SK-N-SH (cell line): ENCODE measurements around the gene NT5C1A. TPM values are rescaled to one million over a fixed set of nuclear protein-coding genes. Genes with fewer than 3 reads are reported as not detected.

Source experiments
- CTCF ChIA-PET: fragments of 300-600, 350-600 bp; formaldehyde crosslinking; extraction: SDS; loops from one replicate; lab custom pipeline; 2021; lab: Yijun Ruan, JAX
- POLR2A ChIA-PET: fragments of 350-600 bp; sonication (Branson Sonifier 250); formaldehyde crosslinking; extraction: SDS; loops from one replicate; lab custom pipeline; 2020; ENCODE audit warnings: antibody characterized with exemption, inconsistent platforms; lab: Yijun Ruan, JAX
- DNase-seq: peaks from one replicate; pipeline ENCODE4 v3.0.0; 2012
- H2AFZ ChIP-seq: fragments of 200-600 bp; sonication (generic); 2 replicates; pipeline ENCODE4 v1.8.1; 2016; ENCODE audit warnings: antibody characterized with exemption, mild to moderate bottlenecking, low read depth
- H3F3A ChIP-seq: fragments of 200-600 bp; sonication (generic); replicated peaks from 2 replicates; pipeline ENCODE3; 2016; ENCODE audit warnings: antibody characterized with exemption, mild to moderate bottlenecking; ENCODE audit not compliant: insufficient read depth
- H3K27ac ChIP-seq, 2 experiments: fragments of 200-500 bp in 1 of 2; fragments of 200-600 bp in 1 of 2; sonication (Bioruptor generic) in 1 of 2; sonication (generic), shearing (Covaris generic) in 1 of 2; 2 replicates each; pipeline versions ENCODE4 v1.5.1 to v1.6.1; 2014 to 2016; ENCODE audit warnings: low read depth in 2 of 2, inconsistent platforms in 1 of 2, low read length in 1 of 2, mild to moderate bottlenecking in 1 of 2, mixed read lengths in 1 of 2
- H3K27me3 ChIP-seq: fragments of 200-600 bp; sonication (generic), shearing (Covaris generic); 2 replicates; pipeline ENCODE4 v1.6.1; 2016; ENCODE audit warnings: mixed run types; ENCODE audit not compliant: insufficient read depth
- H3K36me3 ChIP-seq, 2 experiments: fragments of 200-500 bp in 1 of 2; fragments of 200-600 bp in 1 of 2; sonication (Bioruptor generic) in 1 of 2; sonication (generic) in 1 of 2; replicated peaks in 1 of 2; 2 replicates each; pipeline versions ENCODE3 to v1.5.1; 2014 to 2016; ENCODE audit warnings: low read length in 1 of 2, mild to moderate bottlenecking in 1 of 2; ENCODE audit not compliant: insufficient read depth in 2 of 2, control insufficient read depth in 1 of 2
- H3K4me1 ChIP-seq, 2 experiments: fragments of 200-500 bp in 1 of 2; fragments of 200-600 bp in 1 of 2; sonication (Bioruptor generic) in 1 of 2; sonication (generic), shearing (Covaris generic) in 1 of 2; 2 replicates each; pipeline versions ENCODE4 v1.5.1 to v1.6.1; 2014 to 2016; ENCODE audit warnings: low read depth in 1 of 2, low read length in 1 of 2, mixed run types in 1 of 2; ENCODE audit not compliant: insufficient read depth in 2 of 2, control insufficient read depth in 1 of 2
- H3K4me2 ChIP-seq: fragments of 200-600 bp; sonication (generic), shearing (Covaris generic); 2 replicates; pipeline ENCODE4 v1.6.1; 2017; ENCODE audit warnings: mixed run types
- H3K4me3 ChIP-seq, 2 experiments: fragments of 200-500 bp in 1 of 2; fragments of 200-600 bp in 1 of 2; sonication (Bioruptor generic) in 1 of 2; sonication (generic), shearing (Covaris generic) in 1 of 2; 2 replicates each; pipeline versions ENCODE4 v1.5.1 to v1.8.1; 2014 to 2016; ENCODE audit warnings: low read depth in 2 of 2, inconsistent platforms in 1 of 2, low read length in 1 of 2, mild to moderate bottlenecking in 1 of 2, mixed read lengths in 1 of 2, moderate library complexity in 1 of 2
- H3K79me2 ChIP-seq: fragments of 200-600 bp; sonication (generic); 2 replicates; pipeline ENCODE4 v1.8.1; 2017; ENCODE audit warnings: mild to moderate bottlenecking; ENCODE audit not compliant: insufficient read depth
- H3K9ac ChIP-seq: fragments of 200-600 bp; sonication (generic); 2 replicates; pipeline ENCODE4 v1.6.1; 2017; ENCODE audit warnings: mixed run types
- H3K9me2 ChIP-seq: fragments of 200-600 bp; sonication (generic); 2 replicates; pipeline ENCODE4 v1.6.1; 2017; ENCODE audit warnings: mixed run types
- H3K9me3 ChIP-seq: fragments of 200-600 bp; sonication (generic); 2 replicates; pipeline ENCODE4 v1.6.1; 2017; ENCODE audit warnings: mixed run types, mild to moderate bottlenecking, moderate library complexity
- H4K20me1 ChIP-seq: fragments of 200-600 bp; sonication (generic); 2 replicates; pipeline ENCODE4 v1.6.1; 2017; ENCODE audit warnings: mild to moderate bottlenecking, mixed run types; ENCODE audit not compliant: insufficient read depth
- CTCF ChIP-seq: fragments of 200-600 bp; sonication (generic); IDR thresholded peaks from 2 replicates; pipeline ENCODE4 v1.6.1; 2017; ENCODE audit warnings: antibody characterized with exemption, mild to moderate bottlenecking, moderate library complexity
- ELF1 ChIP-seq: IDR thresholded peaks from 2 replicates; pipeline ENCODE4 v1.4.0; 2012
- EZH2phosphoT487 ChIP-seq: fragments of 200-600 bp; sonication (generic); IDR thresholded peaks from 2 replicates; pipeline ENCODE4 v1.6.1; 2017; ENCODE audit warnings: low read depth, mixed run types, mild to moderate bottlenecking, antibody characterized with exemption, moderate library complexity, borderline replicate concordance
- FOSL2 ChIP-seq: IDR thresholded peaks from 2 replicates; pipeline ENCODE4 v1.4.0; 2012; ENCODE audit warnings: low read depth, mild to moderate bottlenecking, moderate library complexity, borderline replicate concordance
- FOXJ3 ChIP-seq: sonication (generic); formaldehyde crosslinking; IDR thresholded peaks from 2 replicates; pipeline ENCODE4 v1.5.1; 2020; ENCODE audit warnings: mild to moderate bottlenecking, missing genetic modification reagents
- IRF3 ChIP-seq: fragments of 150-350 bp; IDR thresholded peaks from 2 replicates; pipeline ENCODE4 v1.6.1; 2016; ENCODE audit warnings: mild to moderate bottlenecking, low read depth, low read length
- JUND ChIP-seq: IDR thresholded peaks from 2 replicates; pipeline ENCODE4 v1.4.0; 2012
- MEF2A ChIP-seq: IDR thresholded peaks from 2 replicates; pipeline ENCODE4 v1.4.0; 2012; ENCODE audit warnings: low read depth, borderline replicate concordance
- MXI1 ChIP-seq: IDR thresholded peaks from 2 replicates; pipeline ENCODE4 v1.6.1; 2012; ENCODE audit warnings: mild to moderate bottlenecking, low read depth, low read length, improper control_type of control experiment
- REST ChIP-seq: IDR thresholded peaks from 2 replicates; pipeline ENCODE4 v1.6.1; 2012; ENCODE audit warnings: mild to moderate bottlenecking, low read depth, low read length, moderate library complexity
- RFX5 ChIP-seq: IDR thresholded peaks from 2 replicates; pipeline ENCODE4 v1.6.1; 2012; ENCODE audit warnings: mild to moderate bottlenecking, improper control_type of control experiment, low read length
- RXRA ChIP-seq: IDR thresholded peaks from 2 replicates; pipeline ENCODE4 v1.4.0; 2012; ENCODE audit warnings: low read depth, mild to moderate bottlenecking, borderline replicate concordance
- SIN3A ChIP-seq: IDR thresholded peaks from 2 replicates; pipeline ENCODE4 v1.6.1; 2012; ENCODE audit warnings: low read depth, mild to moderate bottlenecking, low read length, moderate library complexity, borderline replicate concordance
- SMC3 ChIP-seq: IDR thresholded peaks from 2 replicates; pipeline ENCODE4 v1.6.1; 2012; ENCODE audit warnings: low read depth, low read length, improper control_type of control experiment
- TEAD4 ChIP-seq: IDR thresholded peaks from 2 replicates; pipeline ENCODE4 v1.4.0; 2012; ENCODE audit warnings: mild to moderate bottlenecking, borderline replicate concordance; ENCODE audit not compliant: insufficient read depth
- USF2 ChIP-seq: fragments of 150-350 bp; IDR thresholded peaks from 2 replicates; pipeline ENCODE4 v1.6.1; 2017; ENCODE audit warnings: antibody characterized with exemption, low read length, low read depth, borderline replicate concordance
- ZBTB33 ChIP-seq: IDR thresholded peaks from 2 replicates; pipeline ENCODE4 v1.4.0; 2012; ENCODE audit warnings: low read depth, borderline replicate concordance
- WGBS: methylation state at CpG from one replicate; pipeline ENCODE4 v1.1.6; 2017; ENCODE audit warnings: low lambda C conversion rate; 5-methylcytosine and 5-hydroxymethylcytosine counted together
- polyA plus RNA-seq, 3 experiments: library from polyadenylated mRNA; depleted of rRNA; stranded (reverse); fragments of >200 nt; gene quantifications; 2 replicates each; pipeline ENCODE4 v1.2.3, GENCODE V29; 2012

The NT5C1A gene
- polyA plus RNA-seq, 1 of the 3 experiments (the other 2 are of a cell fraction), result 0.12 TPM

- no peak overlapping the region for H3K4me3 ChIP-seq
- TF ChIP-seq MXI1 (no peak), FOXJ3 (CRISPR knock-in tag) (no peak), FOSL2 (no peak), JUND (no peak), RXRA (no peak), TEAD4 (no peak), EZH2phosphoT487 (no peak), SMC3 (no peak), MEF2A (no peak), USF2 (no peak), ELF1 (no peak), REST (no peak), CTCF (no peak), IRF3 (no peak), ZBTB33 (no peak), SIN3A (no peak), RFX5 (no peak)
- no peak for DNase-seq
- no peaks in the 10 kb centered on the region for H3K9me3 ChIP-seq
- no peaks in the 10 kb centered on the region for H3K79me2 ChIP-seq
- peaks cover 0 to 2% of the 10 kb centered on the region in 2 experiments; a peak in 1 of 4 replicates for H3K4me1 ChIP-seq
- no peaks in the 10 kb centered on the region for H3K9me2 ChIP-seq
- H3F3A ChIP-seq, result no peaks in the 10 kb centered on the region
- H3K27ac ChIP-seq, result no peak overlapping the region
- no peak overlapping the region for H3K4me2 ChIP-seq
- POLR2A ChIA-PET, result no interaction called here
- WGBS, result 96% methylated on average over 4 of the region's 5 CpGs
- CTCF ChIA-PET, result interaction anchor here (1.0 to 5.0 kb wide), 5 partner anchors 12 to 108 kb away, joined by 3 to 30 read pairs (median 11); no protein-coding TSS in a partner anchor
- no peaks in the 10 kb centered on the region for H3K36me3 ChIP-seq
- H3K9ac ChIP-seq, result no peak overlapping the region
- H3K27me3 ChIP-seq, result peaks cover 25% of the 10 kb centered on the region
- no peaks in the 10 kb centered on the region for H4K20me1 ChIP-seq
- H2AFZ ChIP-seq, result no peak overlapping the region
Measured at GRCh38 chr1:39713557-39713956, 41.6 kb upstream of the NT5C1A start.
